ENCODE data around the gene DLG1.

DLG1 gene

GRCh38 chr3:197015790-197016736 is 282.3 kb downstream of the DLG1 start:
- no peak overlapping the region for H3K4me3 ChIP-seq
- H3K27ac ChIP-seq = no peak overlapping the region
- TF ChIP-seq CTCF (IDR thresholded peaks at IDR 0.05) = no peak
- no peak for DNase-seq (ENCODE audit: low spot score)

GRCh38 chr3:197014942-197015575 is 283.4 kb downstream of the DLG1 start:
- no peak for DNase-seq (ENCODE audit: low spot score)
- no peak for TF ChIP-seq CTCF (IDR thresholded peaks at IDR 0.05)
- Histone ChIP-seq H3K4me3 (no peak overlapping the region), H3K27ac (no peak overlapping the region)

GRCh38 chr3:197014024-197014423 is 284.4 kb downstream of the DLG1 start:
- TF ChIP-seq CTCF (IDR thresholded peaks at IDR 0.05) = no peak
- Histone ChIP-seq H3K27ac (no peak overlapping the region), H3K4me3 (no peak overlapping the region)
- DNase-seq (ENCODE audit: low spot score) = no peak

- DNase-seq (ENCODE audit: low spot score) = no peak
- no peak overlapping the region for H3K27ac ChIP-seq
- H3K4me3 ChIP-seq = no peak overlapping the region
- TF ChIP-seq CTCF (IDR thresholded peaks at IDR 0.05) = no peak
These were observed 285.9 kb downstream of the DLG1 start for GRCh38 chr3:197012540-197012883.

GRCh38 chr3:197011780-197012539 is 286.5 kb downstream of the DLG1 start:
- H3K27ac ChIP-seq = no peak overlapping the region
- DNase-seq (ENCODE audit: low spot score) = no peak
- no peak for TF ChIP-seq CTCF (IDR thresholded peaks at IDR 0.05)
- no peak overlapping the region for H3K4me3 ChIP-seq

GRCh38 chr3:197010556-197011351 is 287.7 kb downstream of the DLG1 start:
- no peak for DNase-seq (ENCODE audit: low spot score)
- no peak for TF ChIP-seq CTCF (IDR thresholded peaks at IDR 0.05)
- H3K27ac ChIP-seq = no peak overlapping the region
- H3K4me3 ChIP-seq = no peak overlapping the region
